NCI-H128 (cell line): ENCODE results near the gene GXYLT2.

Experiments
- DNase-seq: peaks from one replicate; lab custom pipeline; 2025; ENCODE audit not compliant: unreplicated experiment; lab: John Stamatoyannopoulos, UW

The GXYLT2 gene

GRCh38 chr3:72887705-72888545, at the start of gene GXYLT2:
TSS of gene GXYLT2 (plus strand) at chr3:72888046. CDS start at chr3:72888234, 188 bp downstream.
- DNase-seq: peak; percentile 35

DNA sequence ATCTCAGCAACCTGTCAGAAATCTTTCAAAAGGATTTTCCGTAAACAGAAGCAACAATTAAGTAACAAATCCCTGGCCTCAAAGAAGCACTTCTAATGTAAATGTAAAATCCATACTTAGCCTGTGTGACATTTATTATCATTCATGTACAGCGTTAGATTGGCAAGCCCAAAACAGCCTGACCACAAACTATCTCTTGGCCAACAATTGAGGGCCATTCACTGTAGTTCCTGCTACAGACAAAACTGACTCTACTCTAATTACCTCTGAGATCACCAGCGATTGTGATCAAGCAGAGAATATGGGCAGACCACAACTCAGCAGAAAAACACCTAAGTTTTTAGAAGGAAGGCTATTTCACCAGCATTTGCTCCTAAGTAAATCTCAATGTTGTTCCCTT, 48.8 kb upstream of the GXYLT2 start:
- DNase-seq: no peak

DNA sequence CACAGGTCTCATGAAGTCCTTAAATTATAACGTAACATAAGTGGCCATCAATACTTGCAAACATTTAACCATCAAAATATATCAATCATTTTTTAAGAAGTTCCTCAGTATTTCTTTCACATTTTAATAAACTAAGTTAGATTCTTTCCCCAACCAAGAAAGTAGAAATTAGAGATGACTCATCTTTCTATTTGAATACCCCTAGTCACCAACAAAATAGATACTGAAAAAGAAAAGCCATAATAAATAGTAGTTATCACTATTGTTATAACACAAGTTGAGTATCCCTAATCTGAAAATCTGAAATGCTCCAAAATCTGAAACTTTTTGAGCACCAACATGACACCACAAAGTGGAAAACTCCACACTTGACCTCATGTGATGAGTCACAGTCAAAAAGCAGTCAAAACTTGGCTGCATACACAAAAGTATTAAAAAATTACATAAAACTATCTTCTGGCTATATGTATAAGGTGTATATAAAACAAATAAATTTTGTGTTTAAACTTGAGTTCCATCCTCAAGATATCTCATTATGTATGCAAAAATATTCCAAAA, 43.3 kb upstream of the GXYLT2 start:
- DNase-seq: no peak

GRCh38 chr3:72846166-72846565, 41.7 kb upstream of the GXYLT2 start:
- no peak for DNase-seq

DNA sequence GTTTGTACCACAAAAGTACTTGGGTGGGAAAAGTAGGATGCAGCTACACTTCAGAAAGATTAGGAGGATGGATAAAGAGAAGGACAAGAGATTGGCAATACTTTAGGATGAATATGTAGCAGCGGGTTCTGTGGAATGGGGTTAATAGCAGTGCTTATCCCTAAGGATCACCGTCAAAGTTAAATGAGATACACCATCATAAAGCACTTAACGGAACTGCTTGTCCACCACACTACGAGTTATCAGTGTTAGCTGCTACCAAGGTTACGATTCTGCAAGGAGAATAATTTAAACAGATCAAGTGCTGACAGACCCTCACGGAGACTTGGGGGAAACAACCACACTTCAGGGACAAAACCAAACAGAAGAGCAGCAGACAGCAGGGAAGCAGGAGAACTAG, 40.6 kb upstream of the GXYLT2 start:
- DNase-seq: no peak

DNA sequence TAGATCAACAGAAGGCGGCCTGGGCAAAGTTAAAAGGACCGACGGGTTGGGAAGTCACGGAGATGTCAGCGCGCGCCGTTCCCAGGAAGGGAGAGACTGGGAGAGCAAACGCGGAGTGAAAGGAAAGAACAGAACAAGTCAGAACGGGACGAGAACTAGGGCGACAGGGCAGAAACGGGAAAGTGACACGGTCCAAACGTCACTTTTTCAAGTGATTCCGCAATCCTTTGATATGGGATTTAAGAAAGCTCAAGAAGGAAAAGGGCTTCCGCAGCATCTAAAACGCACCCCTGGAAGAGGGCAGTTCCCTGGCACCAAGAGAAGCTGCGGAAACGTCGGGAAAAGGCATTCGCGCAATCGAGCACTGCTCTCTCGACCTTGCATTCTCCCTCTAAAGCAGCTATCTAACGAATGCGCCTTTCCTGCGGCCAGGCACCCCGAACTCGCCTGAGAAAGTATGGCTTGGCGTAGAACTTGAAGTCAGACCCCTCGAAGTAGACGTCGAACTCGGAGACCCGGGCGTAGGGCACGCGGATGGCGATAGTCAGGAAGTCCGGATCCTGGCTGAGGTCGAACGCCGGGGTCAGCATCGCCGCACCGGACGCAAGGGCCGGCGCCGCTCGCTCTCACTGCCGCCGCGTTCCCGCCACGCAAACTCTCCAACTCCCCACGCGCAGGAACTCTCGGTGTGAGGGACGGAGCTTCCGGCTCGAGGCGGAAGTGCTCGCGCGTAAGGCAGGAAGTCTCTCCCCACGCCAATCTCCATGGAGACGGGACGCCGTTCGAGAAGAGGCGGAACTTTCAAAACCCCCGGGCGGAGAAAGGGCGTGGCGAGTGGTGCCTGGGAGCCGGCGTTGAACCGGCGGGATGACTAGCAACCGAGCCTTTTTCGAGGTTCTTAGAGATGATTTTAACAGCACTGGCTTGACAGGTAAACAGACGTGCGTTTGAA, 39.8 kb upstream of the GXYLT2 start, which contains the start of gene SHQ1:
TSS of gene SHQ1 (minus strand) at position 695 of the 952 bp plus-strand sequence. CDS start at position 590, 105 bp downstream.
- peak; percentile 89 for DNase-seq

- no peak for DNase-seq
Measured at GRCh38 chr3:72848703-72849081, 39.2 kb upstream of the GXYLT2 start.

- no peak for DNase-seq
Measured at GRCh38 chr3:72855001-72855400, 32.8 kb upstream of the GXYLT2 start.

DNA sequence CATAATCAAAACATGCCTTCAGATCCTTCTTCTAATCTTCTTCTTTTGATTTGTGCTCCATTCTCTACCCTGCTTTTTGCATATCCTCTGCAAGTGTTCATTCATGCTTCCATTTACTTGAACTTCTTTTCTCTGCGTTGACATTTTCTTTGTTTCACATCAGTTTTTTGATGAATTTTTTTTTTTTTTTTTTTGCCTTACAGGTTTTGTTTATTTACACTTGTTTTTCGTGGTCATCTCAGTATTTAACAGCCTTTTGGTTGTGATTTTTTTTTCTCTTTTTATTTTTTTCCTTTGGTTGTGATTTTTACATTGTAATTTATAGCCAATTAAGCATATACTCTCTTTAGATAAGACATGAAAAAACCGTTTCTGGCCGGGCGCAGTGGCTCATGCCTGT, 27.8 kb upstream of the GXYLT2 start:
- no peak for DNase-seq

GRCh38 chr3:72860846-72861245, 27.0 kb upstream of the GXYLT2 start:
- DNase-seq: no peak

- no peak for DNase-seq
Measured at GRCh38 chr3:72862314-72863090, 25.3 kb upstream of the GXYLT2 start.

GRCh38 chr3:72872183-72872582, 15.7 kb upstream of the GXYLT2 start:
- DNase-seq: no peak

DNA sequence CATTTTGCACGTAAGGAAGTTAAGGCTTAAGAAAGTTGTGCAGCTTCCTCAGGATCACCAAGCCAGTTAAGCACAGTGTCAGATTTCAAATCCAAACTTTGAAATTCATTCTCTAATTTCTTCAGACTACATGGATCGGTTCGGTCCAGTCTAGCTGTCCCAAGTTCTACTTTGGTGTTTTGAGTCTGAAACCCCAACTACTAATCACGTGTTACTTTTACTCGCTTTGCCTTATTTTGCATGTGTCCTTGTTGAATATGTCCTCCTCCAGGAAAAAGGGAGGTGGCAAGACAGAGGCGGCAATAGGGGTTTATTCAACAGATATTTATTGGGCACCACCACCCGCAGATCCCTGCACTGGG, 522 bp upstream of the GXYLT2 start:
- DNase-seq: no peak

GRCh38 chr3:72888546-72889309, 882 bp downstream of the GXYLT2 start:
- no peak for DNase-seq

DNA sequence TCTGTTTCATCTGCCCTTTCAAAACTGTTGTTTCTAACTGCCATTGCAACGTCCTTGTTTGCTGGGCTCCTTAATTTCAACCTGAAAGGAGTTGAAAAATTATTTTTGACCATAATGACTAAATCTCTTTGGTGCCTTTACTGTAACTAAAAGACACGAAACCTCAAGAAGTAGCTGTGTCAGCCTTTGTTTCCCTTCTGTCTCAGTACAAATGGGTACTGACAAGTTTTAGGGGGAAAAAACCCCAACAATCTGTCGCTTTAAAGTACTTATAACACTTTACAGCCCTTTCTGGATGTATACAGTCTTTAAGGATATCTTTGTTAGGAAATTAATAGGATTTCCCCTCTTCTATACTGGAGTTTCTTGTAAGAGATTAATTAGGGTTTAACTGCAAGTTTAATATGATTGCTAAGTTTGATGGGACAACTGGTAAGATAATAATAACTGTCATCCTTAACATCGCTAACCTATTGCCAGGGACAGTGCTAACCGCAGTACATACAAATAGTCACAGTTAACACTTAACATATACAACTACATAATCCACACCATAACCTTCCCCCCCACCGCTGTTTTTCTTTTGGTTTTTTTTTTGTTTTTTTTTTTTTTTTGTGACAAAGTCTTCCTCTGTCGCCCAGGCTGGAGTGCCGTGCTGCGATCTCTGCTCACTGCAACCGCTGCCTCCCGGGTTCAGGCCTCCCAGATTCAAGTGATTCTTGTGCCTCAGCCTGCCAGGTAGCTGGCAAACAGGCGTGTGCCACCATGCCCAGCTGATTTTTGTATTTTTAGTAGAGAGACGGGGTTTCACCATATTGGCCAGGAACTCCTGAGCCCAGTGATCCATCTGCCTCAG, 1.7 kb downstream of the GXYLT2 start:
- DNase-seq: no peak

GRCh38 chr3:72890166-72890925, 2.5 kb downstream of the GXYLT2 start:
- DNase-seq: no peak

GRCh38 chr3:72891053-72891855, 3.4 kb downstream of the GXYLT2 start:
- DNase-seq: no peak
